Body of pancreas (tissue), 4 donors: Measurements from ENCODE around the gene ARFRP1.

Source experiments
- POLR2A ChIP-seq, 3 donors: fragments of 450-650 bp; IDR thresholded peaks; one replicate each; pipeline ENCODE4 v1.6.1; 2016; ENCODE audit warnings: antibody characterized with exemption in 3 of 3, mild to moderate bottlenecking in 2 of 3
- TF ChIP-seq, protein P1 (sequence below), 7 experiments: fragments of 450-650 bp in 4 of 7; fragments of 200-600 bp in 3 of 7; sonication (generic) in 3 of 7; IDR thresholded peaks; one replicate each; pipeline ENCODE4 v1.5.1; 2016 to 2019; ENCODE audit warnings: antibody characterized with exemption in 7 of 7

DNA sequence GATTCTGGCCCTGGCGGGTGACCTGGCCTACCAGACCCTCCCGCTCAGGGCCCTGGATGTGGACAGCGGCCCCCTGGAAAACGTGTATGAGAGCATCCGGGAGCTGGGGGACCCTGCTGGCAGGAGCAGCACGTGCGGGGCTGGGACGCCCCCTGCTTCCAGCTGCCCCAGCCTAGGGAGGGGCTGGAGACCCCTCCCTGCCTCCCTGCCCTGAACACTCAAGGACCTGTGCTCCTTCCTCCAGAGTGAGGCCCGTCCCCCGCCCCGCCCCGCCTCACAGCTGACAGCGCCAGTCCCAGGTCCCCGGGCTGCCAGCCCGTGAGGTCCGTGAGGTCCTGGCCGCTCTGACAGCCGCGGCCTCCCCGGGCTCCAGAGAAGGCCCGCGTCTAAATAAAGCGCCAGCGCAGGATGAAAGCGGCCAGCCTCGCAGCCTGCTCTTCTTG, 30.9 kb upstream of the ARFRP1 start:
- TF ChIP-seq, protein P1, sequence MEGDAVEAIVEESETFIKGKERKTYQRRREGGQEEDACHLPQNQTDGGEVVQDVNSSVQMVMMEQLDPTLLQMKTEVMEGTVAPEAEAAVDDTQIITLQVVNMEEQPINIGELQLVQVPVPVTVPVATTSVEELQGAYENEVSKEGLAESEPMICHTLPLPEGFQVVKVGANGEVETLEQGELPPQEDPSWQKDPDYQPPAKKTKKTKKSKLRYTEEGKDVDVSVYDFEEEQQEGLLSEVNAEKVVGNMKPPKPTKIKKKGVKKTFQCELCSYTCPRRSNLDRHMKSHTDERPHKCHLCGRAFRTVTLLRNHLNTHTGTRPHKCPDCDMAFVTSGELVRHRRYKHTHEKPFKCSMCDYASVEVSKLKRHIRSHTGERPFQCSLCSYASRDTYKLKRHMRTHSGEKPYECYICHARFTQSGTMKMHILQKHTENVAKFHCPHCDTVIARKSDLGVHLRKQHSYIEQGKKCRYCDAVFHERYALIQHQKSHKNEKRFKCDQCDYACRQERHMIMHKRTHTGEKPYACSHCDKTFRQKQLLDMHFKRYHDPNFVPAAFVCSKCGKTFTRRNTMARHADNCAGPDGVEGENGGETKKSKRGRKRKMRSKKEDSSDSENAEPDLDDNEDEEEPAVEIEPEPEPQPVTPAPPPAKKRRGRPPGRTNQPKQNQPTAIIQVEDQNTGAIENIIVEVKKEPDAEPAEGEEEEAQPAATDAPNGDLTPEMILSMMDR (IDR thresholded peaks at IDR 0.05): no peak
- peak in 1 of 3 donors; percentile 21 for TF ChIP-seq POLR2A (IDR thresholded peaks at IDR 0.05)
